Ovary (tissue), 3 donors: ENCODE results near the gene PHF3.

Experiments
- CTCF ChIP-seq, 3 donors: fragments of 450-650 bp in 2 of 3; fragments of 200-600 bp in 1 of 3; IDR thresholded peaks; one replicate each; pipeline versions ENCODE4 v1.5.1 to v1.8.0; 2016 to 2022; ENCODE audit warnings: antibody characterized with exemption in 3 of 3, mild to moderate bottlenecking in 1 of 3
- EP300 ChIP-seq: sonication (generic); formaldehyde crosslinking; IDR thresholded peaks from one replicate; pipeline ENCODE4 v1.6.1; 2017; ENCODE audit warnings: antibody characterized with exemption
- POLR2A ChIP-seq: fragments of 450-650 bp; IDR thresholded peaks from one replicate; pipeline ENCODE4 v1.6.1; 2017; ENCODE audit warnings: antibody characterized with exemption, mild to moderate bottlenecking, moderate library complexity
- donor health status: DM: no; HTN: no; CAD: no.

- TF ChIP-seq EP300, result no peak
- no peak for TF ChIP-seq CTCF (IDR thresholded peaks at IDR 0.05)
- no peak for TF ChIP-seq POLR2A
These were observed 54.6 kb downstream of the PHF3 start for GRCh38 chr6:63690221-63690620.
